DLD1 (cell line): Measurements from ENCODE around the gene MAG.

ENCODE experiments used
- in situ Hi-C: cut with HindIII; loops from 2 replicates; pipeline ENCODE4 v1.10.0; 2017; ENCODE audit warnings: low sequenced_read_pairs

MAG gene

DNA sequence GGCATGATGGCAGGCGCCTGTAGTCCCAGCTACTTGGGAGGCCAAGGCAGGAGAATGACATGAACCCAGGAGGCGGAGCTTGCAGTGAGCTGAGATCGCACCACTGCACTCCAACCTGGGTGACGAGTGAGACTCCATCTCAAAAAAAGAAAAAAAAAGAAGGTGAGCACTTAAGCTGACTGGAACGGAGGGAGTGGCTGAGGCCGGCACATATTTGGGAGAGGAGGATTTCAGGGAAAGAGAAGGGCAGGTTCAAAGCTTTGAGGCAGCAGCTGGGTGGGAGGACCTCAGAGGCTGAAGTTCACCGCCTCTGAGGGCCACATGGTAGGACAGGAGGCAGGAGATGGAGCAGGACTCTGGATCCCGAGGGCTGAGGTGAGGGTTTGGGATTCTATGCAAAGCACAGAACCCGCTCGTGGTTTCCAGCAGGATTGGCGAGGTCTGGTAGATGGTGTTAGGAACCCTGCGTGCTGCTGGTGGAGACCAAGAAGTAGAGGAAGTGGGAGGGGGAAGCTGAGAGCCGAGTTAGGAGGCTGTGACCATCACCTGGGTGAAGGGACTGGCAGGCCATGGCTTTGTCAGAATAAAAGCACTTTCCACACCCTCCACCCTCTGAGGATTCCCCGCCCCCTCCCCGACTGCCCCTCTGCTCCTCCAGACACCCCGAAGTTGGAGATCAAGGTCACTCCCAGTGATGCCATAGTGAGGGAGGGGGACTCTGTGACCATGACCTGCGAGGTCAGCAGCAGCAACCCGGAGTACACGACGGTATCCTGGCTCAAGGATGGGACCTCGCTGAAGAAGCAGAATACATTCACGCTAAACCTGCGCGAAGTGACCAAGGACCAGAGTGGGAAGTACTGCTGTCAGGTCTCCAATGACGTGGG is 45.4 kb downstream of the MAG start:
- in situ Hi-C loops: no loop called here

DNA sequence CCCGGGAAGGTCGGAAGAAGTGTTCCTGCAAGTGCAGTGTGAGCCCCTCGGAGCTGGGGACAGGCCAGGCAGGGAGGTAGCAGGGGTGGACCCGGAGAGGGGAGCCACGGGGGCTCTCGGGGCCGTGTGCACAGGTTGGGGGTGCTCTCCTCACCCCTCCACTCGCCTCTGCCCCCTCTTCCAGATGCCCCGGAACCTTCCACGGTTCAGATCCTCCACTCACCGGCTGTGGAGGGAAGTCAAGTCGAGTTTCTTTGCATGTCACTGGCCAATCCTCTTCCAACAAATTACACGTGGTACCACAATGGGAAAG is 46.0 kb downstream of the MAG start:
- in situ Hi-C loops: no loop called here

DNA sequence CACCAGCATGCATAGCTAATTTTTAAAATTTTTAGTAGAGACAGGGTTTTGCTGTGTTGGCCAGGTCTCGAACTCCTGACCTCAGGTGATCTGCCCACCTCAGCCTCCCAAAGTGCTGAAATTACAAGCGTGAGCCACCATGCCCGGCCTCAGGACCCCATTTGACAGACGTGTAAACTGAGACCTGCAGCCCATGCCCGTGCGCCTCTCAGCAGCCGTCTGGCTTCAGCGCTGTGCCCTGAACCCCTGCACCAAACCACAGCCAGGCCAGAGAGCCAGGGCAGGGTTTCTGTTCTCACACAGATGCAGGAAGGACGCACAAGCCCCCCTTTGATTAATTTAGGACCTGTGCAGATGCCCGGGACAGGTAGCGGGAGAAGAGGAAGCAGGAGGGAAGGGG is 48.5 kb downstream of the MAG start:
- in situ Hi-C loops: no loop called here

DNA sequence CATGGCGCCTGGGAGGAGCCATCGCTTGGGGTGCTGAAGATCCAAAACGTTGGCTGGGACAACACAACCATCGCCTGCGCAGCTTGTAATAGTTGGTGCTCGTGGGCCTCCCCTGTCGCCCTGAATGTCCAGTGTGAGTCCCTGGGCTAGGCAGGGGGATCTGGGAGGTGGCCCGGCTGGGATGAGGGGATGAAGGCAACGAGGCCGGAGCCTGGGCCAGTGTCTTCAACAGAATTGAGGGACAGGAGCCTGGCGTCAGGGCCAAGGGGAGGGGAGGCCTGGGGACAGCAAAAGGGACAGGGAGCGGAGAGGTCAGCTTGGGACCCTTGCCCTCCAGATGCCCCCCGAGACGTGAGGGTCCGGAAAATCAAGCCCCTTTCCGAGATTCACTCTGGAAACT is 49.0 kb downstream of the MAG start:
- in situ Hi-C loops: no loop called here

DNA sequence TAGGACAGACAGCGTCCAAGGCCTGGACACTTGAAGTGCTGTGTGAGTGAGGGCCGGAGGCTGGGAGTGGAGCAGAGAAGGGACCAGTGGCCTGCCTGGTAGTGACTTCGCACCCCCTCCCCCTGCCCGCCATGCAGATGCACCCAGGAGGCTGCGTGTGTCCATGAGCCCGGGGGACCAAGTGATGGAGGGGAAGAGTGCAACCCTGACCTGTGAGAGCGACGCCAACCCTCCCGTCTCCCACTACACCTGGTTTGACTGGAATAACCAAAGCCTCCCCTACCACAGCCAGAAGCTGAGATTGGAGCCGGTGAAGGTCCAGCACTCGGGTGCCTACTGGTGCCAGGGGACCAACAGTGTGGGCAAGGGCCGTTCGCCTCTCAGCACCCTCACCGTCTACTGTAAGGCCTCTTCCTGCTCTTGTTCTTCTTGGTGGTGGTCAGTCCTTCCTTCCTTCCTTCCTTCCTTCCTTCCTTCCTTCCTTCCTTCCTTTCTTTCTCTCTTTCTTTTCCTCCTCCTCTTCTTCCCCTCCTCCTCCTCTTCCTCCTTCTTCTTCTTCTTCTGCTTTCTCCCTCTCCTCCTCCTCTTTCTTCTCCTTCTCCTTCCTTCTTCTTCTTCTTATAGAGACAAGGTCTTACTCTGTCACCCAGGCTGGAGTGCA is 49.7 kb downstream of the MAG start:
- in situ Hi-C loops: no loop called here

DNA sequence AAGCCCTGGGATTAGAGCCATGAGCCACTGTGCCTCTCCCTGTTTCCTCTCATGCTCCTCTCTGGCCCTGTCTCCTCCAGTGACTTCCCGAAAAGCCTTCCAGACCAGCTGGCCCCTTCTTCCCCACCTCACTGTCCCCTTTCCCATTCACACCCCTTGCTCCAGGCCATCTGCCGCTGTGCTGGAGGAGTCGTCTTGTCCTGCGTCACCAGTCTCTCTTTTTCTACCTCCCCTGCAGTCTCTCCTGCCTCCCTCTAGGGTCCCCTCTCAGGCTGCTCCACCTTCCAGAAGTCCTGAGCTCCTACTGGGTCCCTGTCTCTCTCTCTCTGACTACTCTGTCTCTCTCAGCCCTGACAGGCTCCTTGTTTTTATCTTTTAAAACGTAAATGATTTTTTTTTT is 50.5 kb downstream of the MAG start:
- in situ Hi-C loops: no loop called here

DNA sequence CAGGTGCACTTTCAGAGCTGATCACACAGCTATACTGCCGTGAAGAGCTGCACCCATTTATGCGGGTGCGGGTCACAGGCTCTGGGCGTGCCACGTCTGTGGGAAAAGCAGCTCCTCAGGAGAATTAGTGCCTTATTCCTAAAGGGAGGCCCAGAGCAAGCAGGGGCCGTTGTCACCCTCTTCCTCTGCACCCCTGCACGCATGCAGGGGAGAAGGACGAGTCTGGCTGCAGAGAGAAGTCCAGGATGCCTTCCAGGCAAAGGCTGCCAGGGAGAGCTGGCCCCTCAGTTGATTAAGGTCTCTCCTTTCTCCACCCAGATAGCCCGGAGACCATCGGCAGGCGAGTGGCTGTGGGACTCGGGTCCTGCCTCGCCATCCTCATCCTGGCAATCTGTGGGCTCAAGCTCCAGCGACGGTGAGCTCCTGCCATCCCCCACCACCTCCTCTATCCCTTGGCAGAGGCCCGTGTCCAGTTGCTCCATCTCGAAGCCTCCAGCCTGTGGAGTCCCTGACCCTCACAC is 52.6 kb downstream of the MAG start:
- in situ Hi-C loops: no loop called here

DNA sequence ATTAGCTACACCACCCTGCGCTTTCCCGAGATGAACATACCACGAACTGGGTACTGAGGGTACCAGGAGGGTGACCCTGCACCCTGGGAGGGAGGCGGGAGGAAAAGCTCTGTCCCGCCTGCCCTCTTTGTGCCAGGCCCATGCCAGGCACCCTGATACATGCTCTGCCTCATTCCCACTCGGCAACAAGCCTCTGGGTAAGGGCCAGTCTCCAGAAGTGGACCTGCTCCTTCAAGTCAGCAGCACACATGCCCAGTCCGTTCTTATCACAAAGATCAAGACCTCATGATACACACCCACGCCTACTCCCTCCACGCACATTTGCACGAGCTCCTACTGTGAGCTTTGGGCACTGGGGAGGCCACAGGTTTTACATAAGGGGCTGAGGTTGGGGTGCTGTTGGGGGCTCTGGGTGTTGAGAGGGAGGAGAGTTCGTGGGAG is 53.7 kb downstream of the MAG start:
- in situ Hi-C loops: no loop called here

DNA sequence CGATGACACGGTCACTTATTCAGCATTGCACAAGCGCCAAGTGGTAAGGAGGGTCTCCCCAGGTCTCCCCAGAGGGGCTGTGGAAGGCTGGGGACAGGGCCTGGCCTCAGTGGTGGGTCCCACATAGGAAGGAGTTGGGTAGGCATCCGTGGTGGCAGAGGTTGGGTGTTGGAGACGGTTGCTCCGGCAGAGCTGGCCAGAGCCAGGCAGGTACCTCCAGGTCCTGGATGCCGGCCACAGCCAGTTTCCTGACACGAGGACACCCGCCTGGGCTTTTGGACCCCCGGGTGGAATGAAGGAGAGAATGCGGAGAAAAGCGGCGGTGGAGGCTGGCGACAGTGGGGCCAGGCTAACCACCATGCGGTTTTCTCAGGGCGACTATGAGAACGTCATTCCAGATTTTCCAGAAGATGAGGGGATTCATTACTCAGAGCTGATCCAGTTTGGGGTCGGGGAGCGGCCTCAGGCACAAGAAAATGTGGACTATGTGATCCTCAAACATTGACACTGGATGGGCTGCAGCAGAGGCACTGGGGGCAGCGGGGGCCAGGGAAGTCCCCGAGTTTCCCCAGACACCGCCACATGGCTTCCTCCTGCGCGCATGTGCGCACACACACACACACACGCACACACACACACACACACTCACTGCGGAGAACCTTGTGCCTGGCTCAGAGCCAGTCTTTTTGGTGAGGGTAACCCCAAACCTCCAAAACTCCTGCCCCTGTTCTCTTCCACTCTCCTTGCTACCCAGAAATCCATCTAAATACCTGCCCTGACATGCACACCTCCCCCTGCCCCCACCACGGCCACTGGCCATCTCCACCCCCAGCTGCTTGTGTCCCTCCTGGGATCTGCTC is 54.5 kb downstream of the MAG start:
- in situ Hi-C loops: no loop called here

DNA sequence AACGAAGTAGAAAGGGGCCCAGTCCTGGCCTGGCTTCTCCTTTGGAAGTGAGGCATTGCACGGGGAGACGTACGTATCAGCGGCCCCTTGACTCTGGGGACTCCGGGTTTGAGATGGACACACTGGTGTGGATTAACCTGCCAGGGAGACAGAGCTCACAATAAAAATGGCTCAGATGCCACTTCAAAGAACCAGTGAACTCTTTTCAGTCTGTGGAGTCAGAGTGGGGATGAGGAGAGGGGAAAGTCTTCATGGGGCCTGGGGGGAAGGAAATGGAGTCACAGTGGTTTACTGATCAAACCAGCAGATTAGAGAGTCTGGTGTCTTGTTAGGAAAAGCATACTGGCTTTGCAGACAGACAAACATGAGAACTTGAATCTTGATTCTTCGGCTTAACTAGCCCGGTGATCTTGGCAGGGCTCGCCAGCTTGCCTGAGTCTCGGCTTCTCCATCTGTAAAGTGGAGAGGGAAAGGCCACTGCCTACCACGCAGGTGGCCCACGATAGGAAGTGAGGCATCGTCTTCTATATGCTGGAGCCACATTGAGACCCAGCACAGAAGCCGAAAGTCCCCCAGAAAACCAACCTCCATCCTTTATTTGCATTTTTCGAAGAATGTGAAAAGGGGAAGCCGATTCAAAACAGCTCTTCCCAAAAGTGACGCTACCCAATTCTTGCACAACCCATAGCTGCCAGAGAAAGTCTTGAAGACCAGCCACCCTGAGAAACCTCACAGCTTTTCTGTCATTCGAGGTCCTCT is 55.4 kb downstream of the MAG start, which contains the start of gene FFAR1:
Gene FFAR1 (plus strand): TSS at position 732 of the 759 bp plus-strand sequence. CDS start 3,650 bp downstream, outside the sequence.
- in situ Hi-C loops: no loop called here

DNA sequence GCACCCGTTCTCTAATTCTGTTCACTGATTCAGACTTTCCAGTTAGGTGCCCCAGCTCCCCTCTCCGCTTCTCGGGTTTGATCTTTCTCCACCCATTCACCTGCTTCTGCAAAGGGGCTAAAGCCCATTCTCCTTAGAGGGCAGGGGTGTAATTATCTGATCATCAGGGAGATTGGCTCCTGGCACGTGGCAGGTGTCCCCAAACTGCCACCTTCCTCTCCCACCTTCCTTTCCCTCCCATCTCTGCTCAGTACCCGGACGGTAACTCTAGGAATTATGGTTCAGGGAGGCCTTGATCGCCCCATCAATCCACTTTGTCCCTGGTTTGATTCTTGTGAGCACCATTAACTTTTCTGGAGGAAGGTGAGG is 56.0 kb downstream of the MAG start:
- in situ Hi-C loops: no loop called here

DNA sequence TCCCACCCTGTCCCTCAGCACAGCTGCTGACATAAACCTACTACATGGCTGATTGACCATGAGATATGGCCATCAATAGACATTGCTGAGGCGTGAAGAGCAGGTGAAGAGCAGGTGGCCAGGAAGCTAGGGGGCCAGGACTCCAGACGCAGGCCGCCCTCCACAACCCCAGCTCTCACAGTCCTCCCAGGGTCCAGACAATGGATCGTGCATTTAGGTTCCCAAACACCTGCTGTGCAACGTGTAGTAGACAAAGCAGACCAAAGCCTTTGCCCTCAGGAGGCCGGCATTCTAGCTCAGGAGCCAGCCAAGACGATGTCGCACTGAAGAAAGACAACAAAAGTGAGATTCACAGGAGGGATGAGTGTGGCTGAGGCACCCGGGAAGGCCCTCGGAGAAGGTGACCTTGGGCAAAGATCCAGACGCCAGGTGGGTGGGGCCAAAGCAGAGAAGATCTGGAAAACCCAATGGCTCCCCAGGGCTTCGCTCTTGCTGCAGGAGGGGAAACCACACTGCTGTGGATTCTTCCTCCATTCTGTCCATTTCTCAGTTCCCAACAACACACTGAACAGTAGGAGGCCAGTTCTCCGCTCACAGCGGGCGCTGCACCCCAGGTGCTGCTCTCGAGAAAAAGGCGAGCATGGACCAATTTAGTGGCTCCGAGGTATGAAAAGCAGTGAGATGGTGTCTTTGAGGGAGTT is 57.1 kb downstream of the MAG start:
- in situ Hi-C loops: no loop called here

DNA sequence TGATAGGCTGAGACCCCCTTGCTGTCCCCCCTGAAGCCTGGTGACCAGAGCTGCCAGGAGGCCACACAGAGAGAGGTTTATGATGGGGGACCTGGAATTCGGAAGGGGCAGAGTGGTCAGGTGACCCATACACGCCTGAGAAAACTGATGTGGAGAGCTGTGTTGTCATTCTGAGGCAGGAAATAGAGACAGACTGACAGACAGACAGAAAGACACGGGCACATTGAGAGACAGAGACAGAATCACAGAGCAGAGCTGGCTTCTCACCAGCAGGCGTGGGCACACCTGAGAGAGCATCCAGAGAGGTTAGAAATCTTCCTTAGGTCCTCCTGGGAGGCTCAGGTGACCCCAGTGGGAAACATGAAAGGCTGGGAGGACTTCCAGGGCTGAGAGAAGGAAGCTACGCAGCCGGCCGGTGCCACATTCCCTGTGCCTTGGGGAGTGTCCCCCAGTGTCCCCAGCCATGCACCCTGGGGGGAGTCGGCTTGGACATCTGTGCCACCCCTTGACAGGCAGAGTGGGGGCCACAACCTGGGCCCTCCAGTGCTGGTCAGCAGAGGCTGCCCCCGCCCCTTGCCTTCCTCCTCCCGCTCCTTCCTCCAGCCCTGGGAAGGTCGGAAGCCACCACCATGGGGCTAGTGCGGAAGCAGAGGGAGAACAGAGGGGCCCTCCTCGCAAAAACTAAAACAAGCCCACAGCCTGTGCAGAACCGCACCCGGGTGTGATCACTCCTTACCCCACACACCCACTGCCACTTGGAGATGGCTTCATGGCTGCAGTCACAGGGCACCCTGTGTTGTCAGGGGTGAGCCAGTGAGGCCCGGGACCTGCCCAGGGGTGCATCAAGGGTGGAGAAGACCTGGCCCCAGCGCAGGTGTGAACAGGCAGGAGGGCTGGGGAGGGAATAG is 57.9 kb downstream of the MAG start:
- in situ Hi-C loops: loop anchor here (5.0 kb wide), 1 partner anchor 82 kb away; no protein-coding TSS in a partner anchor

DNA sequence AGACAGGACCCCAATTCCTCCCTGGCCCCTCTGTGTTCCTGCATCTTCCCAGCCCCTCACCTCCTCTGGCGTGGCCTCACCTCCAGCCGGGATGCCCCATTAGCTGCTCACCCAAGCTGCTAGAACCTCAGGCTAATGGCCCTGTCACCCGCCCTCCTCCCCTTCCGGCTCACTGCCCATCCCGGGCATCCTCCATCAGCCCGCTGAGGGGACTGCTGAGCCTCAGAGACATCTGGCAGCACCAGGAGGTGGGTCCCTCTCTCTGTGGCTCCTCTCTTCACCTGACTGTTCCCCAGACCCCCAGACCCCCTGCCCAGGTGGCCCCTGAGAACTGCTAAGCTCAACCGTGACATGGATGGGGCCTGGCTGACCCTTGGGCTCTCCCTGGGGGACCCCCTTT is 58.6 kb downstream of the MAG start:
- in situ Hi-C loops: loop anchor here (5.0 kb wide), 1 partner anchor 82 kb away; no protein-coding TSS in a partner anchor

DNA sequence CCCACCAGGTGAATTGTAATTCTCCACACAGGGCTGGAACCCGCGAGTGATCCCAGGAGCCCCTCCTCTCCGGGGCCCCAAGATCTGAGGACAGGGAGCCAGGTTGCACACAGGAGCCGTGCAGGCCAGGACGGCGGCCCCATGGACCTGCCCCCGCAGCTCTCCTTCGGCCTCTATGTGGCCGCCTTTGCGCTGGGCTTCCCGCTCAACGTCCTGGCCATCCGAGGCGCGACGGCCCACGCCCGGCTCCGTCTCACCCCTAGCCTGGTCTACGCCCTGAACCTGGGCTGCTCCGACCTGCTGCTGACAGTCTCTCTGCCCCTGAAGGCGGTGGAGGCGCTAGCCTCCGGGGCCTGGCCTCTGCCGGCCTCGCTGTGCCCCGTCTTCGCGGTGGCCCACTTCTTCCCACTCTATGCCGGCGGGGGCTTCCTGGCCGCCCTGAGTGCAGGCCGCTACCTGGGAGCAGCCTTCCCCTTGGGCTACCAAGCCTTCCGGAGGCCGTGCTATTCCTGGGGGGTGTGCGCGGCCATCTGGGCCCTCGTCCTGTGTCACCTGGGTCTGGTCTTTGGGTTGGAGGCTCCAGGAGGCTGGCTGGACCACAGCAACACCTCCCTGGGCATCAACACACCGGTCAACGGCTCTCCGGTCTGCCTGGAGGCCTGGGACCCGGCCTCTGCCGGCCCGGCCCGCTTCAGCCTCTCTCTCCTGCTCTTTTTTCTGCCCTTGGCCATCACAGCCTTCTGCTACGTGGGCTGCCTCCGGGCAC is 59.6 kb downstream of the MAG start:
- in situ Hi-C loops: loop anchor here (5.0 kb wide), 1 partner anchor 81 kb away; no protein-coding TSS in a partner anchor

DNA sequence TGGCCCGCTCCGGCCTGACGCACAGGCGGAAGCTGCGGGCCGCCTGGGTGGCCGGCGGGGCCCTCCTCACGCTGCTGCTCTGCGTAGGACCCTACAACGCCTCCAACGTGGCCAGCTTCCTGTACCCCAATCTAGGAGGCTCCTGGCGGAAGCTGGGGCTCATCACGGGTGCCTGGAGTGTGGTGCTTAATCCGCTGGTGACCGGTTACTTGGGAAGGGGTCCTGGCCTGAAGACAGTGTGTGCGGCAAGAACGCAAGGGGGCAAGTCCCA is 60.2 kb downstream of the MAG start:
- in situ Hi-C loops: loop anchor here (5.0 kb wide), 1 partner anchor 80 kb away; no protein-coding TSS in a partner anchor

DNA sequence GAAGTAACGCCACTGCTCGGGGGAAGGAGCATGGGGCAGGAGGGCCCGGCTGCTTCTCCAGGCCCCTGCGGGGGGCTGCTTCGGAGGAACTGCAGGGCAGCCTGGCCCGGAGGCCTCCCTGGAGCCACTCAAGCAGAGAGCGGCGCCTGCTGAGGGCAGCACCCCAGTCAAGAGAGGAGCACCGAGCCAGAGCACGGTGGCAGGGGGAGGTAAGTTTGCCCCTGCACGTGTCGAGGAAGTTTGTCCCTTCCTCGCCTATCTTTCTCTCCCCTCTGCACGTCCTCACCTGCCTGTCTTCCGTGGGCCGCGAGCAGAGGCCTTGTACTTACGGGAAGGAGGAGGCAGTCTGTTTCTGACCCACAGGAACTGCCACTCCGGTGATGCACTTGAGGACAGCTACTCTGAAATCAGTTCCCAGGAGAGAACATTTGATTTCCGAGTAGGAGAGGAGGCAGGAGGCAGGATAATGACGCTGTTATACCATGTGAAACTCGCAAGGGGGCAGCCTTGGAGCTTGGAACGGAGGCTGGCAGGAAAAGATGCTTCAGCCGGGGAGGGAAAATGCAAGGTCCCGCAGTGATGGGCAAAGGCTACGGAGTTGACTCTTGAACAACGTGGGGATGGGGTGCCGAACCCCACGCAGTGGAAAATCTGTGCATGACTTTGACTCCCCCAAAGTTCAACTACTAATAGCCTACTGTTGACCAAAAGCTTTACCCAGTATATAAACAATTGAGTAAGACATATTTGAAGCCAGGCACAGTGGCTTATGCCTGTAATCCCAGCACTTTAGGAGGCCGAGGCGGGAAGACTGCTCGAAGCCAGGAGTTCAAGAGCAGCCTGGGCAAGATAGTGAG is 60.7 kb downstream of the MAG start:
- in situ Hi-C loops: loop anchor here (5.0 kb wide), 1 partner anchor 80 kb away; no protein-coding TSS in a partner anchor
